Prostate gland (tissue), 2 donors: Measurements from ENCODE around the gene RNH1. TPM values are rescaled to one million over a fixed set of nuclear protein-coding genes. Genes with fewer than 3 reads are reported as not detected.

ENCODE experiments used
- DNase-seq: peaks from one replicate; pipeline ENCODE4 v3.0.0-alpha.2; 2019; ENCODE audit warnings: low spot score
- H3K27ac ChIP-seq, 2 donors: fragments of 200-600 bp; sonication (generic); 2 replicates each; pipeline ENCODE4 v1.5.1; 2017 to 2019
- H3K27me3 ChIP-seq: fragments of 200-600 bp; sonication (generic); replicated peaks from 2 replicates; pipeline ENCODE4 v1.5.1; 2019; ENCODE audit not compliant: insufficient read depth
- H3K36me3 ChIP-seq, 2 donors: fragments of 200-600 bp; sonication (generic); 1 replicate in 1 of 2; 2 replicates in 1 of 2; pipeline versions ENCODE4 v1.5.1 to v1.8.1; 2017 to 2019
- H3K4me1 ChIP-seq: fragments of 200-600 bp; sonication (generic); replicated peaks from 2 replicates; pipeline ENCODE4 v1.5.1; 2019
- H3K4me3 ChIP-seq, 2 donors: fragments of 200-600 bp; sonication (generic); 2 replicates each; pipeline ENCODE4 v1.5.1; 2017 to 2019
- H3K9me3 ChIP-seq: fragments of 200-600 bp; sonication (generic); 2 replicates; pipeline ENCODE4 v1.5.1; 2017
- CTCF ChIP-seq, 4 experiments: fragments of 200-600 bp in 2 of 4; fragments of 450-650 bp in 2 of 4; sonication (generic) in 2 of 4; IDR thresholded peaks; 1 replicate in 3 of 4; 2 replicates in 1 of 4; pipeline ENCODE4 v1.5.1; 2016 to 2019; ENCODE audit warnings: antibody characterized with exemption in 4 of 4, mild to moderate bottlenecking in 2 of 4, moderate library complexity in 2 of 4
- POLR2A ChIP-seq: fragments of 450-650 bp; IDR thresholded peaks from one replicate; pipeline ENCODE4 v1.6.1; 2016; ENCODE audit warnings: antibody characterized with exemption, mild to moderate bottlenecking
- POLR2AphosphoS5 ChIP-seq: sonication (generic); formaldehyde crosslinking; IDR thresholded peaks from one replicate; pipeline ENCODE4 v1.6.1; 2017; ENCODE audit warnings: antibody characterized with exemption
- WGBS: methylation state at CpG from one replicate; pipeline ENCODE4 v1.1.5; 2018; 5-methylcytosine and 5-hydroxymethylcytosine counted together
- intact Hi-C: fragments of 100-400 bp; cut with DNase I; formaldehyde crosslinking; loops from one replicate; pipeline ENCODE4 v1.14.2; 2022
- total RNA-seq, 2 donors: library from RNA; depleted of rRNA; stranded (reverse); fragments of >200 nt; gene quantifications; one replicate each; pipeline ENCODE4 v1.1.0, GENCODE V29; 2016

RNH1 gene
- total RNA-seq, 2 donors from 2014 or later, result 221 to 272 TPM

DNA sequence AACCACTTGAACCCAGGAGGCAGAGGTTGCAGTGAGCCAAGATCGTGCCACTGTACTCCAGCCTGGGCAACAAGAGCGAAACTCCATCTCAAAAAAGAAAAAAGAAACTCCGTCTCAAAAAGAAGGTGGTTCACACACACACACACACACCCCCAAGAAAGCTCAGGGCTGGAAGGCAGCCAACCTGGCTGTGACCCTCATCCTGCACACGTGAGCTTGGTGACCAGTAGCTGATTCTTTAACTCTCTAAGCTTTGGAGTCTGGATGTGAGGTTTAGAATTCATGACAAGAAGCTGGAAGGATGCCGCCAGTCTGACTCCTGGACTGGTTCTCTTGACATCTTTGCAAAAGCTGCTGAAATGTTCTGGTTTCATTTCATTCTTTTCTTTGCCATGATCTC, 1.9 kb upstream of the RNH1 start:
- H3K36me3 ChIP-seq, result no peaks in the 10 kb centered on the region
- H3K4me3 ChIP-seq, result no peak overlapping the region
- TF ChIP-seq POLR2AphosphoS5, result no peak
- no peak for TF ChIP-seq CTCF (IDR thresholded peaks at IDR 0.05)
- TF ChIP-seq POLR2A, result no peak
- intact Hi-C loops, result loop anchor here (5.0 to 10.0 kb wide), 2 partner anchors 102 to 274 kb away; partner anchors contain the start of genes PSMD13 and SIRT3
- no peaks in the 10 kb centered on the region for H3K9me3 ChIP-seq
- H3K27ac ChIP-seq, result no peak overlapping the region
- 84% methylated on average over 5 of the region's 5 CpGs for WGBS
- DNase-seq, result no peak
- peaks cover 14% of the 10 kb centered on the region for H3K4me1 ChIP-seq
- H3K27me3 ChIP-seq, result no peaks in the 10 kb centered on the region

- DNase-seq, result no peak
Measured at GRCh38 chr11:507727-508515, 879 bp upstream of the RNH1 start.

GRCh38 chr11:506238-506994, 626 bp downstream of the RNH1 start:
- Histone ChIP-seq H3K36me3 (no peaks in the 10 kb centered on the region), H3K4me1 (peaks cover 14% of the 10 kb centered on the region), H3K9me3 (no peaks in the 10 kb centered on the region), H3K27ac (peak overlapping the region; percentile 99), H3K27me3 (no peaks in the 10 kb centered on the region), H3K4me3 (peak overlapping the region; percentile 79 to 92)
- under 1% methylated on average over 71 of the region's 71 CpGs for WGBS
- TF ChIP-seq POLR2A, result peak; percentile 50
- peak; percentile 91 for TF ChIP-seq POLR2AphosphoS5
- peak in 2 of 4 experiments; percentile 32 to 35 for TF ChIP-seq CTCF (IDR thresholded peaks at IDR 0.05)
- intact Hi-C loops, result loop anchor here (5.0 to 10.0 kb wide), 2 partner anchors 99 to 272 kb away; partner anchors contain the start of genes PSMD13 and SIRT3
- peak; percentile 95 for DNase-seq

More at GRCh38 chr11:507727-508515, 879 bp upstream of the RNH1 start:
- H3K27ac ChIP-seq, result peak overlapping the region; percentile 99
- no peaks in the 10 kb centered on the region for H3K9me3 ChIP-seq
- TF ChIP-seq POLR2A, result no peak
- no peak for TF ChIP-seq POLR2AphosphoS5
- TF ChIP-seq CTCF (IDR thresholded peaks at IDR 0.05), result no peak
- no peaks in the 10 kb centered on the region for H3K36me3 ChIP-seq
- 33% methylated on average over 45 of the region's 45 CpGs for WGBS
- H3K27me3 ChIP-seq, result no peaks in the 10 kb centered on the region
- intact Hi-C loops, result loop anchor here (5.0 to 10.0 kb wide), 2 partner anchors 101 to 273 kb away; partner anchors contain the start of genes PSMD13 and SIRT3
- peaks cover 14% of the 10 kb centered on the region for H3K4me1 ChIP-seq
- peak overlapping the region; percentile 79 to 92 for H3K4me3 ChIP-seq

- H3K4me3 ChIP-seq, result peak overlapping the region; percentile 25 to 37
- no peaks in the 10 kb centered on the region for H3K9me3 ChIP-seq
- peaks cover 4 to 12% of the 10 kb centered on the region in 2 donors for H3K36me3 ChIP-seq
- no peaks in the 10 kb centered on the region for H3K27me3 ChIP-seq
- TF ChIP-seq POLR2AphosphoS5 (no peak), POLR2A (no peak), CTCF (IDR thresholded peaks at IDR 0.05) (no peak)
- intact Hi-C loops, result loop anchor here (5.0 to 10.0 kb wide), 2 partner anchors 98 to 270 kb away; partner anchors contain the start of genes PSMD13 and SIRT3
- H3K27ac ChIP-seq, result peak overlapping the region; percentile 61 to 77
- DNase-seq, result no peak
- WGBS, result 58% methylated on average over 7 of the region's 7 CpGs
- H3K4me1 ChIP-seq, result peaks cover 14% of the 10 kb centered on the region
Measured at GRCh38 chr11:504994-505344, 2.1 kb downstream of the RNH1 start.
